Breast epithelium (tissue), 4 donors: ENCODE results near the gene LRCH4. TPM values are rescaled to one million over a fixed set of nuclear protein-coding genes. Genes with fewer than 3 reads are reported as not detected.

Source experiments
- DNase-seq, 2 donors: peaks; one replicate each; pipeline ENCODE4 v3.0.0-alpha.2; 2019; ENCODE audit warnings: low spot score in 2 of 2
- H3K27ac ChIP-seq, 2 donors: fragments of 200-600 bp; sonication (generic) in 1 of 2; one replicate each; pipeline ENCODE4 v1.5.1; 2016 to 2019; ENCODE audit warnings: mild to moderate bottlenecking in 1 of 2
- H3K27me3 ChIP-seq, 2 donors: fragments of 200-600 bp; sonication (generic) in 1 of 2; one replicate each; pipeline versions ENCODE4 v1.5.1 to v1.6.0; 2017 to 2019; ENCODE audit warnings: control low read depth in 1 of 2, mild to moderate bottlenecking in 1 of 2
- H3K36me3 ChIP-seq: fragments of 200-600 bp; one replicate; pipeline ENCODE4 v1.5.1; 2019
- H3K4me1 ChIP-seq, 2 donors: fragments of 200-600 bp; sonication (generic); one replicate each; pipeline ENCODE4 v1.5.1; 2016 to 2019; ENCODE audit warnings: control low read depth in 1 of 2
- H3K4me3 ChIP-seq, 3 donors: fragments of 200-600 bp; sonication (generic); 1 replicate in 2 of 3; 2 replicates in 1 of 3; pipeline ENCODE4 v1.5.1; 2016 to 2019; ENCODE audit warnings: mild to moderate bottlenecking in 3 of 3, moderate library complexity in 2 of 3
- H3K9me3 ChIP-seq, 2 donors: fragments of 200-600 bp; sonication (generic) in 1 of 2; one replicate each; pipeline ENCODE4 v1.5.1; 2016 to 2019; ENCODE audit warnings: control low read depth in 1 of 2
- POLR2A ChIP-seq: fragments of 450-650 bp; IDR thresholded peaks from one replicate; pipeline ENCODE4 v1.6.1; 2016; ENCODE audit warnings: antibody characterized with exemption, mild to moderate bottlenecking, moderate library complexity
- POLR2AphosphoS5 ChIP-seq, 3 donors: sonication (generic); formaldehyde crosslinking; IDR thresholded peaks; one replicate each; pipeline ENCODE4 v1.6.1; 2017; ENCODE audit warnings: antibody characterized with exemption in 3 of 3
- intact Hi-C: fragments of 100-400 bp; cut with DNase I; formaldehyde crosslinking; loops from one replicate; pipeline ENCODE4 v1.15.1; 2023; ENCODE audit warnings: low total_unique reads
- total RNA-seq, 3 donors: library from RNA; depleted of rRNA; stranded (reverse); fragments of >200 nt; gene quantifications; one replicate each; pipeline ENCODE4 v1.1.0, GENCODE V29; 2016
- TF ChIP-seq, protein P1 (sequence below), 3 donors: fragments of 450-650 bp; IDR thresholded peaks; one replicate each; pipeline ENCODE4 v1.5.1; 2016 to 2017; ENCODE audit warnings: antibody characterized with exemption in 3 of 3, mild to moderate bottlenecking in 3 of 3, moderate library complexity in 3 of 3

Gene LRCH4
- total RNA-seq, 3 donors from 2014 or later, result 49.6 to 89.1 (median 88.1) TPM

DNA sequence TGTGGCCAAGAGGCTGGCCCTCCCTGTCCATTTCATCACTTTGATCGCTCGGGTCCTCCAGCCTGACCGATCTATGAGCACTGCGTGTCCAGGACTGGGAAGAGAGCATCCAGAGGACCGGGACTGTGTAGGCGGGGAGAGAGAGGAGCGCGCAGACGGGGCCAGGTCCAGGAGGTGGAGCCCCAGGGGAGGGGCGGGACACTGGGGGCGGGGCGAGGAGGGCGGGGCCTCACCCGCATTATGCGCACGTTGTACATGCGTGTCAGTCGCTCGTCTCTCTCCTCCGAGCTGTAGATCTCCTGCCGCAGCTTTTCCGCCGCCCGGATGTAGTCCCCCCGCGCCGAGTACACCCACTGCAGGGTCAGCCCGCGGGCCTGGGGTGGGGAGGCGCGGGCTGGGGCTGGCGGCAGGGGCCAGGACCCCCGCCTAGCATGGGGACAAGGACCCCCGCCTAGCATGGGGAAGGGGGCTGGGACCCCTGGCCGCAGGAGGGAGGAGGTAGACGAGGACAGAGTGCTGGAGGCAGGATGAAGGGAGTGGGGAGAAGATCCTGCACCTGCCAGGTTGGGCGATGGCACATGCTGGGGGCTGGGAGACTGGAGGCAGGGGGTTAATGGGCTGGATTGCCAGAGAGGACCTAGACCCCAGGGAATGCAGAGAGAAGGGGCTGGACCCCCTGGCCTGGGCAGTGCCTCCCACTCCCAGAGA, 40.8 kb upstream of the LRCH4 start:
- DNase-seq, result peak; percentile 66 to 80
- H3K4me3 ChIP-seq, result peak overlapping the region; percentile 18 to 66 (median 44)
- no peaks in the 10 kb centered on the region for H3K9me3 ChIP-seq
- TF ChIP-seq POLR2AphosphoS5 (IDR thresholded peaks at IDR 0.05) (no peak), POLR2A (no peak)
- TF ChIP-seq, protein P1, sequence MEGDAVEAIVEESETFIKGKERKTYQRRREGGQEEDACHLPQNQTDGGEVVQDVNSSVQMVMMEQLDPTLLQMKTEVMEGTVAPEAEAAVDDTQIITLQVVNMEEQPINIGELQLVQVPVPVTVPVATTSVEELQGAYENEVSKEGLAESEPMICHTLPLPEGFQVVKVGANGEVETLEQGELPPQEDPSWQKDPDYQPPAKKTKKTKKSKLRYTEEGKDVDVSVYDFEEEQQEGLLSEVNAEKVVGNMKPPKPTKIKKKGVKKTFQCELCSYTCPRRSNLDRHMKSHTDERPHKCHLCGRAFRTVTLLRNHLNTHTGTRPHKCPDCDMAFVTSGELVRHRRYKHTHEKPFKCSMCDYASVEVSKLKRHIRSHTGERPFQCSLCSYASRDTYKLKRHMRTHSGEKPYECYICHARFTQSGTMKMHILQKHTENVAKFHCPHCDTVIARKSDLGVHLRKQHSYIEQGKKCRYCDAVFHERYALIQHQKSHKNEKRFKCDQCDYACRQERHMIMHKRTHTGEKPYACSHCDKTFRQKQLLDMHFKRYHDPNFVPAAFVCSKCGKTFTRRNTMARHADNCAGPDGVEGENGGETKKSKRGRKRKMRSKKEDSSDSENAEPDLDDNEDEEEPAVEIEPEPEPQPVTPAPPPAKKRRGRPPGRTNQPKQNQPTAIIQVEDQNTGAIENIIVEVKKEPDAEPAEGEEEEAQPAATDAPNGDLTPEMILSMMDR (IDR thresholded peaks at IDR 0.05), result no peak
- no peaks in the 10 kb centered on the region for H3K27me3 ChIP-seq
- intact Hi-C loops, result no loop called here
- H3K36me3 ChIP-seq, result no peaks in the 10 kb centered on the region
- H3K4me1 ChIP-seq, result no peaks in the 10 kb centered on the region
- peak overlapping the region in 1 of 2 donors; percentile 38 for H3K27ac ChIP-seq

DNA sequence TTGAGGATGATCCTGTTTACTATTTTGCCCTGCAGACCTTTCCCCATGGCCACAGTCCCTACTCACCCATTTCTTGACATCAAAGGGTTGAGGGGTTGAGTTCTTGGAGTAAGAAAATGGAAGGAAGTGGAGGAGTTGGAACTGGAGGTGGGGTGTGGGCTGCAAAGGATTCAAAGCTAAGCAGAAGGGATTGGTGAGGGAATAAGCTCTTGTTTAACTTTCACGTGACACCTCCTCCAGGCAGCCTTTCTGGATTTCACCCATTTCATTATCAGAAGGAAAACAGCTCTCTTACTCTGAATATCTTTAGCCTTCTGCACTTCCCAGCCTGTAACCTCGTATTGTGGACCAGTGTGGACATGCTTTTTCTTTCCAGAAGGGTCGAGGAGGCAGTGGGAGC, 40.1 kb upstream of the LRCH4 start:
- Histone ChIP-seq H3K27me3 (no peaks in the 10 kb centered on the region), H3K9me3 (no peaks in the 10 kb centered on the region), H3K36me3 (no peaks in the 10 kb centered on the region), H3K4me3 (peak overlapping the region in 2 of 3 donors; percentile 44 to 66), H3K27ac (no peak overlapping the region), H3K4me1 (no peaks in the 10 kb centered on the region)
- no peak for DNase-seq
- TF ChIP-seq, protein P1 (IDR thresholded peaks at IDR 0.05), result no peak
- intact Hi-C loops, result no loop called here

DNA sequence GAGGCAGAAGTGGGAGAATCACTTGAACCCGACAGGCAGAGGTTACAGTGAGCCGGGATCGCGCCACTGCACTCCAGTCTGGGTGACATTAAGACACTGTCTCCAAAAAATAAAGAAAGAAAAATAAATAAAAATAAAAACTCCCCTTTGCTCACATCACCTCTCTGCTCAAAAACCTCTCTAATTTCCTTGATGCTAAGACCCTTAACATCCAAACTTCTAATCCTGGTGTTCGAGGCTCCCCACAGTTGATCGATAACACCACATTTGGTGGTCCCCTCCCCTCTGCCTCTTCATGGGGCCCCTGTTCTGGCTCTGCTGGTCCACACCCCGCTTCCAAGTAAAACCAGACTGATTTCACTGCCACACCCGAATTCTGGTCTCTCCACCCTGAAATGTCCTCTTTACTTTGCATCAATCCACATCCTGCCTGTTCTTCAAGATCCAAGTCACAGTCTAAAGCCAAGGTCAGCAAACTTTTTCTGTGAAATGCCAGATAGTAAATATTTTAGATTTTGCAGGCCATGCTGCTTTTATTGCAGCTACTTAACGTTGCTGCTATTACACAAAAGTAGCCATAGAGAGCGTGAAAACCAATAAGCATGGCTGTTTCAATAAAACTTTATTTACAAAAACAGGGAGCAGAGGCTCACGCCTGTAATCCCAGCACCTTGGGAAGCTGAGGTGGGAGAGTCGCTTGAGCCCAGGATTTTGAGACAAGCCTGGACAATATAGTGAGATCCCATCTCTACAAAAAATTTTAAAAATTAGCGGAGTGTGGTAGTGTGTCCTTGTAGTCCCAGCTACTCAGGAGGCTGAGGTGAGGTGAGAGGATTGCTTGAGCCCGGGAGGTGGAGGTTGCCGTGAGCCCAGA, 38.3 kb upstream of the LRCH4 start:
- H3K27me3 ChIP-seq, result no peaks in the 10 kb centered on the region
- intact Hi-C loops, result no loop called here
- TF ChIP-seq POLR2A (no peak), POLR2AphosphoS5 (IDR thresholded peaks at IDR 0.05) (no peak)
- TF ChIP-seq, protein P1 (IDR thresholded peaks at IDR 0.05), result no peak
- no peak for DNase-seq
- H3K4me3 ChIP-seq, result no peak overlapping the region
- no peaks in the 10 kb centered on the region for H3K4me1 ChIP-seq
- H3K27ac ChIP-seq, result no peak overlapping the region
- no peaks in the 10 kb centered on the region for H3K9me3 ChIP-seq
- H3K36me3 ChIP-seq, result no peaks in the 10 kb centered on the region

DNA sequence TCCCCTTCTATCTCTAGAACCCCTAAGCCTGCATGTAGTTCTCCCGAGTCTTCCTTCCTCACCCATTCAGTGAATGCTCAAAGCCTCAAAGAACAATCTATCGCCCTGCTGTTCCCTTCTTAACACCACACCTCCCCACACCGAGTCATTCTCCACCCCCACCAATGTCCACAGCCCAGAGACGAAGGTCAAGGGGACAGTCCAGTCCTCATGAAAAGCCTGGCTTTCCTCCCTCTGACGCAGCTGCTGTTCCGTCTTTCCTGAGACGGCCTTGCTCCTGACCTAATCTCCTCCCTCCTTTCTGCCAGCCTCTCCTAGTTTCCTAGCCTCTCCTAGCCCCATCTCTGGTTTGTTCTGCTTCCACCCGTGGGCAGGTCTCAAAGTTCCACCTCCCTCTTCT, 35.6 kb upstream of the LRCH4 start:
- DNase-seq, result no peak
- Histone ChIP-seq H3K4me3 (no peak overlapping the region), H3K27ac (no peak overlapping the region), H3K9me3 (no peaks in the 10 kb centered on the region), H3K27me3 (no peaks in the 10 kb centered on the region), H3K36me3 (no peaks in the 10 kb centered on the region), H3K4me1 (no peaks in the 10 kb centered on the region)
- intact Hi-C loops, result no loop called here
- no peak for TF ChIP-seq POLR2AphosphoS5 (IDR thresholded peaks at IDR 0.05)
- TF ChIP-seq POLR2A, result no peak
- TF ChIP-seq, protein P1 (IDR thresholded peaks at IDR 0.05), result no peak

DNA sequence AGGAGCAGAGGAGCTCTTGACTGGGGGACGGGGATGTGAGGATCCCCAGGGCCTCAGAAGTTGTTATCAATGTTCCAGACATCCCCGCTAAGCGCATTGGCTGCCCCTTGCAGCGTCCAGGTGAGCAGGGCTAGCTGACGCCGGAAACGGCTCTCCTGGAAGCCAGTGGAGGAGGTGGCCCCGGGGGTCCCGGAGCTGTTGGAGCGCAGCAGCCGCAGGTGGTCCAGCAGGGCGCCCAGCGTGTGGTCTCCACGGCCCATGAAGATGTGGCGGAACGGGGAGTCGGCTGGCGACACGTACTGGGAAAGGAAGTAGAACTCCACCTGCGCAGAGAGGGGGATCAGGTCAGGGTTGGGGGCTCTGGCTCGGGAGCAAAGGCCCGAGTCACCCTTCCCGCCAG, 34.9 kb upstream of the LRCH4 start:
- intact Hi-C loops, result no loop called here
- Histone ChIP-seq H3K27ac (no peak overlapping the region), H3K4me1 (no peaks in the 10 kb centered on the region), H3K9me3 (no peaks in the 10 kb centered on the region), H3K4me3 (no peak overlapping the region), H3K27me3 (no peaks in the 10 kb centered on the region), H3K36me3 (no peaks in the 10 kb centered on the region)
- TF ChIP-seq, protein P1 (IDR thresholded peaks at IDR 0.05), result no peak
- no peak for TF ChIP-seq POLR2A
- TF ChIP-seq POLR2AphosphoS5 (IDR thresholded peaks at IDR 0.05), result no peak
- no peak for DNase-seq
